ENCODE data around the gene NTN1.
"Not testable (repeated sequence)": the region's sequence is repeated elsewhere in the genome, so short reads cannot be mapped to it uniquely, and the experiment has no call there.

The NTN1 gene

DNA sequence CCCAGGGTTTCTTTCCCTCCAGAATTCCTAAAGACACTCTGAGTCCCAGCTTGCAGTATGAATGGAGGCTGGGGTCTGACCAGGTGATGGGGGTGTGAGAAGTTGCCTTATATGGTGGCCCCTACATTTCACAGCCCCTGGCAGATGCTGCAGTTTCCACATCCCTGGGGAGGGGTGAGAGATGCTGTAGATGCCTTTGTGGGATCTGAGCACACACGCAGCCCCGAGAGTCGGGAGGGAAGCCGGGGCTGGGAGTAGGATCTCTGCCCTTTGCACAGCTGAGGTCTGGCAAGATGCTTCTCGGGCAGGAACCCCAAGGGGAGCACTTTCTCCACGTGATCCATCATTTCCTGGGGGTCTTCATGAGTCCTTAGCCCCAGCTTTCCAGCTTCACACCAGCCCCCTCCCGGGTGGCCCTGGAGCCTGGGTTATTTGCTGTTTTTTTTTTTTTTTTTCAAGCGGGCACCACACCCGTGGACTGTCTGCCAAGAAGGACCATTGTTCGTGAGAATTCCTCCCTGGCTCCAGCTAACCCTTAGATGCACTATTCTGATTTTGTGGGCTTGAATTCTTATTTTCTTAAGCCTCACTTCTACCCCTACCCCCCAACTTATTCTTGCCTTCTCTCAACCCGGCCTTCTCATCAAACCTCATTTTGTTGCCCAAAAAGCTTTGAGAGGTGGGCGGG is 50.6 kb downstream of the NTN1 start:
- no peak overlapping the region for H3K4me3 Mint-ChIP-seq

DNA sequence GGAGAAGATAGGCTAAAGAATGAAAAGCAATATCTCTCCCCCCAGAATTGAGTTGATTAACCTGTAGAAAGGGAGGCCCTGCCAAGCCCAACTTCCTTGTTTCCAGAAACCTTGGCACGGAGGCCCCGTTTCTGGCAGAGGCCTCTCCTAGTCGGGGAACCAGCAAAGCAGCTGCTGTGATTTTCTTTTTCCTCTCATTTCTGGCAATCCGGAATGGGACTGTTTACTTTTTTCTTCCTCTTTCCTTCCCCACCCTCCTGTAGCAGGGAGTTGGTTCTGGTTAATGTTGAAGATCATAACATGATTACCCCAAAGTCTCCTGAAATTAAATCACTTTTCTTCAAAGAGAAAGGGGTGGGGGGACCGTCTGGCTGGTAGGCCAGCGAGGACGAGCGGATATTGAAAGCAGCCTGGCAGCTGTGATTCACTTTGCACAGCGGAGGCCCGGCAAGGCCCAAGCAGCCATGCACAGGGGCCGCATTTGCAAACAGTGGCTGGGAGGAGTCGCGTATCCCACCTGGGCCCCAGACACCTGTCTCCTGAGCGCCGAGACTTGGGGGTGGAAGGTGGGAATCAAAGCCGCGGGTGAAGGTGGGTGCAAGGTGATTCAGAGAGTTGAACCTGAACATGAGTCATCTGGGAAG is 51.5 kb downstream of the NTN1 start:
- no peaks in the 10 kb centered on the region for H3K9me3 Mint-ChIP-seq
- H3K4me3 Mint-ChIP-seq: no peak overlapping the region
- no peak overlapping the region for H3K27ac Mint-ChIP-seq
- H3K27me3 Mint-ChIP-seq (ENCODE audit: low read depth): no peaks in the 10 kb centered on the region
- DNase-seq (ENCODE audit: low spot score): no peak
- H3K36me3 Mint-ChIP-seq (ENCODE audit: low read depth): no peaks in the 10 kb centered on the region
- no peaks in the 10 kb centered on the region for H3K4me1 Mint-ChIP-seq (ENCODE audit: low read depth)

More for the DNA sequence above, 50.6 kb downstream of the NTN1 start:
- DNase-seq (ENCODE audit: low spot score): no peak
- Mint-ChIP-seq H3K4me1 (ENCODE audit: low read depth) (no peaks in the 10 kb centered on the region), H3K36me3 (ENCODE audit: low read depth) (no peaks in the 10 kb centered on the region), H3K27me3 (ENCODE audit: low read depth) (no peaks in the 10 kb centered on the region), H3K27ac (no peak overlapping the region), H3K9me3 (no peaks in the 10 kb centered on the region)

DNA sequence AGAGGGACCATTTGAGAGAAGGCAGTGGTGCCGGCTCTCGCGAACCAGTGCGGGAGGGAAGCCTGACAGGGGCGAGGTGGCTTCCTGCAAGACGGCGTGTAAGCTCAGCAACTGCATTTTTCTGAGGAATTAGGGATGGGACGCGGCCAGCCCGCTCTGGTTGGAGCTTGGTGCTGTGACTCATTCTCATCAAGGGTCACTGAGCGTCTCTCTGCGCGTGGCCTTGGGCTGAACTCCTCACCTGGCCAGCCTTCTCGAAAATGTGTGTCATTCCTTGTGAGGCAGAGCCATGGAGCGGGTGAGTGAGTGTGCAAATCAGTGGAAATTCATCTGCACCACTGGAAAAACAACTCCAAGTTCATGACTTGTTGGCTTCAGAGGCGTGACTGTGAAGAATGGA is 52.8 kb downstream of the NTN1 start:
- no peaks in the 10 kb centered on the region for H3K36me3 Mint-ChIP-seq (ENCODE audit: low read depth)
- no peak overlapping the region for H3K27ac Mint-ChIP-seq
- no peak for DNase-seq (ENCODE audit: low spot score)
- no peaks in the 10 kb centered on the region for H3K27me3 Mint-ChIP-seq (ENCODE audit: low read depth)
- no peaks in the 10 kb centered on the region for H3K9me3 Mint-ChIP-seq
- no peaks in the 10 kb centered on the region for H3K4me1 Mint-ChIP-seq (ENCODE audit: low read depth)
- no peak overlapping the region for H3K4me3 Mint-ChIP-seq

DNA sequence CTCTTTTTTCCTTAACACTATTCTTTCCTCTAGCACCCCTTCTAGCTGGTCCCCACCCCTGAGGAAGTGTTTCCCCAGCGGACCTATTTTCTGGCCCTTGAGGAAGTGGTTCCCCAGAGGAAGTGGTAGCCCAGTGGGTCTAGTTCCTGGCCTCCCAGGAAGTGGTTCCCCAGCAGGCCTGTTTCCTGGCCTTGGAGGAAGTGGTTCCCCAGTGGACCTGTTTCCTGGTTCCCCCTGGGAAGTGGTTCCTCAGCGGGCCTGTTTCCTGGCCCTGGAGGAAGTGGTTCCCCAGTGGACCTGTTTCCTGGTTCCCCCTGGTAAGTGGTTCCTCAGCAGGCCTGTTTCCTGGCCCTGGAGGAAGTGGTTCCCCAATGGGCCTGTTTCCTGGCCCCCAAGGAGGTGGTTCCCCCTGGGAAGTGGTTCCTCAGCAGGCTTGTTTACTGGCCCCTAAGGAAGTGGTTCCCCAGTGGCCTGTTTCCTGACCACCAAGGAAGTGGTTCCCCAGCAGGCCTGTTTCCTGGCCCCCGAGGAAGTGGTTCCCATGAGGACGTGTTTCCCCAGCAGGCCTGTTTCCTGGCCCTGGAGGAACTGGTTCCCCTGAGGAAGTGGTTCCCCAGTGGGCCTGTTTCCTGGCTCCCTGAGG is 58.3 kb downstream of the NTN1 start:
- no peak for DNase-seq (ENCODE audit: low spot score)
- Mint-ChIP-seq H3K4me3 (no peak overlapping the region), H3K27ac (no peak overlapping the region), H3K27me3 (ENCODE audit: low read depth) (no peaks in the 10 kb centered on the region), H3K4me1 (ENCODE audit: low read depth) (peaks cover 2% of the 10 kb centered on the region), H3K36me3 (ENCODE audit: low read depth) (peaks cover 2% of the 10 kb centered on the region), H3K9me3 (peaks cover 5% of the 10 kb centered on the region)

DNA sequence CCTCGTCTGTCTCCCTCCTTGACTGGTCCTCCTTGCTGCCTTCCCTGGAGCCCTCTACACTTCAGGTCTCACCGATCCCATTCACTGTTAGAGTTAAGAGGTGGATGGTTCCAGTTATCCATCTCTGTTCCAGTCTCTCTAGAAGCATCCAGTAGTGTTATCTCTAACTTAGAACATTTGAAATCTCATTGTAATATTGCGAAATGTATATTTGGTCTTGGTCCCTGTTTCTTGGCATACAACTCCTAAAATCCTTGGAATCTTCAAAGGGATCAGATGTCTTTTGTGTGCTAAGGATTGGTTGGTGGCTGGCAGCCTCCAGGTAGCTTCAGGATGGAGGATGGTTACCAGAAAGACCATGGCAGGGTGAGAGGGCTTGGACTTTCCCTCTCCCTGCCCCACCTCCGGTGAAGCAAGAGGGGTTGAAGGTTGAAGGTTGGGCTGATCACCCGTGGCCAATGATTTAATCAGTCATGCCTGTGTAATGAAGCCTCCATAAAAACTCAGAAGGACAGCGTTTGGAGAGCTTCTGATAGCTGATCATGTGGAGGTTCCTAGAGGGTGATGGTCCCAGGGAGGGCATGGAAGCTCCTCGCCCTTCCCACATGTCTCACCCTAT is 59.1 kb downstream of the NTN1 start:
- Mint-ChIP-seq H3K27me3 (ENCODE audit: low read depth) (no peaks in the 10 kb centered on the region), H3K4me1 (ENCODE audit: low read depth) (peaks cover 2% of the 10 kb centered on the region), H3K27ac (peak overlapping the region; percentile 86), H3K9me3 (peaks cover 5% of the 10 kb centered on the region), H3K4me3 (no peak overlapping the region), H3K36me3 (ENCODE audit: low read depth) (peaks cover 2% of the 10 kb centered on the region)
- DNase-seq (ENCODE audit: low spot score): no peak

DNA sequence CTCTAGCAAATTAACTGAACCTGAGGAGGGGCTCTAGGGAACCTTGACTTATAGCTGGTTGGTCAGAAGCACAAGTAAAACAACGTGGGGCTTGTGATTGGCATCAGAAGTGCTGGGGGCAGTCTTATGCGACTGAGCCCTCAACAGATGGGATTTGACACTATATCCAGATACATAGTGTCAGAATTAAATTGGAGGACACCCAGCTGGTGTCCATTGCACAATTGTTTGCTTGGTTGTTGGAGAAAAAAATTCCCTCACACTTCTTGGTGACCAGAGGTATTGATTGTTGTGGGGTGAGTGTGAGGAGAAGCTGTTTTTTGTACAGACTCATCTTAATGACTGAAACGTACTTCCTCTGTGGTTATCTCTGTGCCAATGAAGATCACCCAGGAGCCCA is 59.7 kb downstream of the NTN1 start:
- Mint-ChIP-seq H3K27me3 (ENCODE audit: low read depth) (no peaks in the 10 kb centered on the region), H3K9me3 (peaks cover 5% of the 10 kb centered on the region), H3K4me3 (no peak overlapping the region), H3K36me3 (ENCODE audit: low read depth) (peaks cover 2% of the 10 kb centered on the region), H3K27ac (no peak overlapping the region), H3K4me1 (ENCODE audit: low read depth) (peaks cover 2% of the 10 kb centered on the region)
- DNase-seq (ENCODE audit: low spot score): no peak

DNA sequence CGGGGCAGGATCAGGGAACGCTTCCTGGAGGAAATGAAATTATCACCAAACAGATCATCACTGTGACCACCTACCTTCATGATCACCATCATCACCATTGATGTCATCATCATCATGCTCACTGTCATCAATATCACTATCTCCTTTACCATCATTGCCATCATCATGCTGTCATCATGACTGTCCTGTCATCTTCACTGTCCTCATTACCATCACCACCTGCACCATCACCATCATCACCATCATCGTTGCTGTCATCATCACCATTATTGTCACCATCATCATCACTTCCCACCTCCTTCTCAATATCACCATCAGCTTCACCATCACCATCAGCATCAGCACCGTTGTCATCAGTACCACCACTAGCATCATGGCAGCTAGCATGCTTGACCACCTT is 65.3 kb downstream of the NTN1 start:
- H3K27ac Mint-ChIP-seq: no peak overlapping the region
- H3K36me3 Mint-ChIP-seq (ENCODE audit: low read depth): no peaks in the 10 kb centered on the region
- no peak for DNase-seq (ENCODE audit: low spot score)
- no peak overlapping the region for H3K4me3 Mint-ChIP-seq
- H3K4me1 Mint-ChIP-seq (ENCODE audit: low read depth): no peaks in the 10 kb centered on the region
- no peaks in the 10 kb centered on the region for H3K9me3 Mint-ChIP-seq
- H3K27me3 Mint-ChIP-seq (ENCODE audit: low read depth): no peaks in the 10 kb centered on the region

DNA sequence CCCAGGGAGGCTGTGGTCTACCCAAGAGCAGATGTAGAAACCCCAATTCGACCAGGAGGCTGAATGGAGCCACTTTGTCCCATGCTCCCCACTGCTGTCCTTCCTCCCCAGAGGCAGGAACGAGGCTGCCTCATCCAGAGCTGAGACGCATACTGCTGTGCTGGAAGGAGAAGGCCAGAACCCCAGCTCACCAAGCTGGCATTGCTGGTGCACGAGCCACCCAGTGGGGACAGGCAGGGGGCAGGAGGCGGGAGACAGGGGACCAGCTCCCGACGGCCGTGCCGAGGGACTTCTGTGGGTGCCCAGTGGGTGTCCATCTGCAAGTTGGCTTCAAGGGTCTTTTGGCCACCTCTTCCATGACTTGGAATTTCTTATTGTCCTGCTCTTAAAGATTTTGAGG is 66.6 kb downstream of the NTN1 start:
- no peaks in the 10 kb centered on the region for H3K36me3 Mint-ChIP-seq (ENCODE audit: low read depth)
- H3K4me1 Mint-ChIP-seq (ENCODE audit: low read depth): no peaks in the 10 kb centered on the region
- no peaks in the 10 kb centered on the region for H3K27me3 Mint-ChIP-seq (ENCODE audit: low read depth)
- no peaks in the 10 kb centered on the region for H3K9me3 Mint-ChIP-seq
- no peak overlapping the region for H3K4me3 Mint-ChIP-seq
- no peak for DNase-seq (ENCODE audit: low spot score)
- no peak overlapping the region for H3K27ac Mint-ChIP-seq

DNA sequence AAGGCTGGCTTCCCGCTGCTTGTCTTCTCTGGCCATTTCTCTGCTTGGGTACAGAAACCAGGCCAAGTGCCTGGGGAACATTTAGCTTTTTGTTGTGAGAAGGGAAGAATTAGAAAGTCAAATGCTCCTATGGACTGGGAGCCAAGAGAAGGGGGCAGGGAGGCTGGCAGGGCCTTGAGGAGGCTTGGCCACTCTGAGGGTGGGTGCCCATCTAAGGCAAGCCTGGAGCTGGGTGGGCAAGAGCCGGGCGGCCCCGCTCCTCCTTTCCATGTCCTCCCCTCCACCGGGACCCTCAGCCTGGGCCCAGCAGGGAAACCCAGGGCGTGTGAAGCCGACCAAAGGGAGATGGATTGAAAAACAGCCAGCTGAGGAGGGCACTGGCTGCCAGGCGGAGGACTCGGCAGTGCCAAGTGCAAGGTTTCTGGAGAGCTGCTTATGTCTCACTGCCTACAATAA is 69.4 kb downstream of the NTN1 start:
- no peaks in the 10 kb centered on the region for H3K36me3 Mint-ChIP-seq (ENCODE audit: low read depth)
- no peak for DNase-seq (ENCODE audit: low spot score)
- no peaks in the 10 kb centered on the region for H3K27me3 Mint-ChIP-seq (ENCODE audit: low read depth)
- no peak overlapping the region for H3K27ac Mint-ChIP-seq
- H3K4me3 Mint-ChIP-seq: no peak overlapping the region
- no peaks in the 10 kb centered on the region for H3K4me1 Mint-ChIP-seq (ENCODE audit: low read depth)
- H3K9me3 Mint-ChIP-seq: no peaks in the 10 kb centered on the region

DNA sequence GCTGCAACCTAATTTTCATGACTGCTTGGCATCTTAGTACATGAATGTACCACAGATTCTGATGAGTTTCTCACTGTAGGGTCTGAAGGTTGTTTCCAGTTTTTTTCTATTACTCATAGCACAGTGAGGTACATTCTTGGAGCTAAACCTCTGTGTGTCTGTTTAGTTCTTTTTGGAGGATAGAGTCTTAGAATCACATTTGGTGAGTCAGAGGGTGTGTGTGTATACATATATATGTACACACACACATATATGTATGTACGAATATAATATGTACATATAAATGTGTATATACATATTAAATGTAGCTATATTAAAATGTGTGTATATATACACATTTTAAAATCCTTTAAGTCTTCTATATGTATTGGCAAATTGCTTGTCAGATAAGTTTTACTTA is 72.9 kb downstream of the NTN1 start:
- DNase-seq (ENCODE audit: low spot score): no peak
- Mint-ChIP-seq H3K9me3 (no peaks in the 10 kb centered on the region), H3K4me3 (no peak overlapping the region), H3K36me3 (ENCODE audit: low read depth) (no peaks in the 10 kb centered on the region), H3K27me3 (ENCODE audit: low read depth) (peaks cover 1% of the 10 kb centered on the region), H3K27ac (no peak overlapping the region), H3K4me1 (ENCODE audit: low read depth) (no peaks in the 10 kb centered on the region)

DNA sequence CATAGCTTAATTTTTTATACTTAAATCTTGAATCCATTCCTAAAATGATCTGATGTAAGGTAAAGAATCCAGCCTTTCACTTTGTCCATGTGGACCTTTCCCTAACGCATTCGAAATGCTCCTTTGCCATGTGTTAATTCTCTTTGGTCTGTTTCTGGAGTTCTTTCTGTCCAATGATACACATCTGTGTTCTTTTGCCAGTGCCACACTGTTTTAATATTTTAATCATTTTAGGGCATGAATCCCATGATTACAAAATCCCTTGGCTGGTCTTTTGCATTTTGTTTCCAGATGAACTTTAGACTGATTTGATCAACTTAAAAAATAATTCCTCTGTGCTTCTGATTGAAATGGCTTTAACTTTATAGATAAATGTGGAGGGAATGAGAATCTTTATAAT is 74.1 kb downstream of the NTN1 start:
- Mint-ChIP-seq H3K9me3 (no peaks in the 10 kb centered on the region), H3K4me1 (ENCODE audit: low read depth) (no peaks in the 10 kb centered on the region), H3K4me3 (no peak overlapping the region), H3K36me3 (ENCODE audit: low read depth) (no peaks in the 10 kb centered on the region), H3K27me3 (ENCODE audit: low read depth) (peaks cover 4% of the 10 kb centered on the region), H3K27ac (no peak overlapping the region)
- no peak for DNase-seq (ENCODE audit: low spot score)

DNA sequence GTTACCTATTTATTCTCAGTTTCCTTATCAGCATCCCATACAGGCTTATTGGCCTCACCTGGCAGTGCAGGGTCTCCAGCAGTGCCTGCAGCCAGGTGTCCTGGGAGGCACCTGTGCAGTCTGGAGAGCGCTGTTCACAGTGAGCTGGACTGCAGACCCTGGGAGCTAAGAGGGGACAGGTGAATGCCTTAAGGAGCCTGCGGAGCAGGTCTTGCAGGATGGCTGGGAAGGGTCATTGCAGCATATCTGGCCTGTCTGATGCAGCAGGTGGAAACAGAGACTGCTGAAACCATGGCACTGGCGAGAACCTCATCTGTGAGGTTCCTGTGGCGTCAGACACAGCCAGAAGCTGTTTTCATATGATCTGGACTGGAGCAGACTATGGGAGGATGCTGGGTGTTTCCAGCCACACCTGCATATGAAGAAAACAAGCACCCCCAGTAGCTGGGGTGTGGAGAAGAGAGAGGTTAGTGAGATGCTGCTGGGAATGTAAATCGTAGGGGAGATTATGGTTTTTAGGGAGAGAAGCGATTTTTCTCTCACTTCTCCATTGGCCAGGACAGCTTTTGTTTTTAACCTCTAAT is 77.0 kb downstream of the NTN1 start:
- H3K4me3 Mint-ChIP-seq: no peak overlapping the region
- no peak overlapping the region for H3K27ac Mint-ChIP-seq
- no peak for DNase-seq (ENCODE audit: low spot score)
- H3K27me3 Mint-ChIP-seq (ENCODE audit: low read depth): peaks cover 4% of the 10 kb centered on the region
- H3K4me1 Mint-ChIP-seq (ENCODE audit: low read depth): no peaks in the 10 kb centered on the region
- no peaks in the 10 kb centered on the region for H3K36me3 Mint-ChIP-seq (ENCODE audit: low read depth)
- H3K9me3 Mint-ChIP-seq: peaks cover 5% of the 10 kb centered on the region

DNA sequence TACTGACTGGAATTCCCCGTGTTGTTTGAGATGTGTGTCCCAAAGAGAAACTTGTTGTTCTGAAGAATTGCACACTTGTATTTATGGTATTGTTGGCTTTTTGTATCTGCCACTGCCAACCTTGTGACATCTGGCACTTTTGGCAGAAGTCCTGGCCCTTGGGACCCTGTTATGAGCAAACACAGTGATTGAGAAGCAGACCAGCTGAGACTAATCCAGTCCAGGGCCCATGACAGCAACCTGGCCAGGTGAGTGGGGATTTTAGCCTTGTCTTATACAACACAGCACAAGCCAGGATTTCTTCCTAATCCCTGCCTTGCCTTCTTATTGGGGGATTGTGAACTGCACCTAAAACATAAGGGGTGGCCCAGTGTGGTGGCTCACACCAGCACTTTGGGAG is 80.0 kb downstream of the NTN1 start:
- no peak overlapping the region for H3K27ac Mint-ChIP-seq
- H3K36me3 Mint-ChIP-seq (ENCODE audit: low read depth): no peaks in the 10 kb centered on the region
- H3K9me3 Mint-ChIP-seq: peaks cover 5% of the 10 kb centered on the region
- no peak overlapping the region for H3K4me3 Mint-ChIP-seq
- no peak for DNase-seq (ENCODE audit: low spot score)
- H3K27me3 Mint-ChIP-seq (ENCODE audit: low read depth): peaks cover 4% of the 10 kb centered on the region
- H3K4me1 Mint-ChIP-seq (ENCODE audit: low read depth): no peaks in the 10 kb centered on the region

DNA sequence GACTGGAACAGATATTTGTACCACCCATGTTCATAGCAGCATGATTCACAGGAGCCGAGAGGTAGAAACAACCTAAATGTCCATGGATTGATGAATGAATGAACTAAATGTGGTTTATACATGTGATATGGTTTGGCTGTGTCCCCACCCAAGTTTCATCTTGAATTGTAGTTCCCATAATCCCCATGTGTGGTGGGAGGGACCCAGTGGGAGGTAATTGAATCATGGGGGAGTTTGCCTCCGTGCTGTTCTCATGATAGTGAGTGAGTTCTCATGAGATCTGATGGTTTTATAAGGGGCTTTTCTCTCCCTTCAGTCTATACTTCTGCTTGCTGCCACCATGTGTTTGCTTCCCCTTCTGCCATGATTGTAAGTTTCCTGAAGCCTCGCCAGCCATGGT is 81.9 kb downstream of the NTN1 start:
- not testable (repeated sequence) for H3K27me3 Mint-ChIP-seq (ENCODE audit: low read depth); H3K4me1 Mint-ChIP-seq (ENCODE audit: low read depth); H3K9me3 Mint-ChIP-seq; H3K36me3 Mint-ChIP-seq (ENCODE audit: low read depth); H3K27ac Mint-ChIP-seq; DNase-seq (ENCODE audit: low spot score); H3K4me3 Mint-ChIP-seq
